H9 (cell line): Measurements from ENCODE around the gene CYP4F2. TPM values are rescaled to one million over a fixed set of nuclear protein-coding genes. Genes with fewer than 3 reads are reported as not detected.

Experiments
- DNase-seq: peaks from one replicate; pipeline ENCODE4 v3.0.0-alpha.2; 2017
- H2AFZ ChIP-seq: one replicate; pipeline ENCODE4 v1.6.1; 2013; ENCODE audit warnings: mild to moderate bottlenecking, low read length, control low read depth, moderate library complexity
- H2AK5ac ChIP-seq: 2 replicates; pipeline ENCODE4 v1.6.1; 2013; ENCODE audit warnings: low read length, control low read depth, mixed read lengths; ENCODE audit not compliant: insufficient read length
- H2BK120ac ChIP-seq: one replicate; pipeline ENCODE4 v1.6.1; 2013; ENCODE audit warnings: low read depth, mild to moderate bottlenecking, low read length, control low read depth, inconsistent platforms; ENCODE audit not compliant: poor library complexity, severe bottlenecking
- H2BK12ac ChIP-seq: 2 replicates; pipeline ENCODE4 v1.6.1; 2013; ENCODE audit warnings: low read length, control low read depth, mixed read lengths, low read depth; ENCODE audit not compliant: insufficient read length
- H2BK15ac ChIP-seq: 2 replicates; pipeline ENCODE4 v1.6.1; 2013; ENCODE audit warnings: low read depth, low read length, control low read depth
- H2BK20ac ChIP-seq: one replicate; pipeline ENCODE4 v1.6.1; 2013; ENCODE audit warnings: low read depth, mild to moderate bottlenecking, low read length, control low read depth, inconsistent platforms; ENCODE audit not compliant: poor library complexity, severe bottlenecking
- H2BK5ac ChIP-seq: 2 replicates; pipeline ENCODE4 v1.6.1; 2013; ENCODE audit warnings: low read length, control low read depth, mixed read lengths; ENCODE audit not compliant: insufficient read length
- H3K14ac ChIP-seq: 2 replicates; pipeline ENCODE4 v1.6.1; 2013; ENCODE audit warnings: low read length, control low read depth; ENCODE audit not compliant: insufficient read depth
- H3K18ac ChIP-seq: 2 replicates; pipeline ENCODE4 v1.6.1; 2013; ENCODE audit warnings: low read depth, mild to moderate bottlenecking, mixed read lengths, low read length, control low read depth; ENCODE audit not compliant: insufficient read length
- H3K23ac ChIP-seq: 2 replicates; pipeline ENCODE4 v1.6.1; 2013; ENCODE audit warnings: low read length, control low read depth, mixed read lengths, low read depth; ENCODE audit not compliant: insufficient read length
- H3K23me2 ChIP-seq: 2 replicates; pipeline ENCODE4 v1.6.1; 2013; ENCODE audit warnings: low read depth, mild to moderate bottlenecking, mixed read lengths, low read length, control low read depth; ENCODE audit not compliant: insufficient read length, poor library complexity, severe bottlenecking
- H3K27ac ChIP-seq: 2 replicates; pipeline ENCODE4 v1.5.1; 2013; ENCODE audit warnings: low read length, control low read depth, mixed read lengths, low read depth; ENCODE audit not compliant: insufficient read length
- H3K27me3 ChIP-seq: 2 replicates; pipeline ENCODE4 v1.6.1; 2013; ENCODE audit warnings: low read length, control low read depth, inconsistent platforms; ENCODE audit not compliant: insufficient read depth
- H3K4ac ChIP-seq: 2 replicates; pipeline ENCODE4 v1.6.1; 2013; ENCODE audit warnings: low read depth, mild to moderate bottlenecking, control low read depth, inconsistent platforms, low read length, moderate library complexity
- H3K4me1 ChIP-seq: 2 replicates; pipeline ENCODE4 v1.6.1; 2013; ENCODE audit warnings: low read length, control low read depth, inconsistent platforms; ENCODE audit not compliant: insufficient read depth
- H3K4me2 ChIP-seq: 2 replicates; pipeline ENCODE4 v1.6.1; 2013; ENCODE audit warnings: low read length, control low read depth, mixed read lengths; ENCODE audit not compliant: insufficient read length, insufficient read depth
- H3K56ac ChIP-seq: 2 replicates; pipeline ENCODE4 v1.6.1; 2013; ENCODE audit warnings: low read depth, mild to moderate bottlenecking, mixed read lengths, low read length, control low read depth; ENCODE audit not compliant: insufficient read length
- H3K79me1 ChIP-seq: 2 replicates; pipeline ENCODE4 v1.6.1; 2013; ENCODE audit warnings: low read depth, mild to moderate bottlenecking, moderate library complexity, low read length, control low read depth, inconsistent platforms; ENCODE audit not compliant: insufficient read depth, poor library complexity, severe bottlenecking
- H3K79me2 ChIP-seq: 2 replicates; pipeline ENCODE4 v1.6.1; 2013; ENCODE audit warnings: low read length, control low read depth, inconsistent platforms; ENCODE audit not compliant: insufficient read depth
- H3K9ac ChIP-seq: 2 replicates; pipeline ENCODE4 v1.6.1; 2013; ENCODE audit warnings: low read length, control low read depth, mixed read lengths; ENCODE audit not compliant: insufficient read length; ENCODE audit errors: extremely low read depth
- H3K9me3 ChIP-seq: one replicate; pipeline ENCODE4 v1.6.1; 2013; ENCODE audit warnings: low read depth, low read length, inconsistent platforms; ENCODE audit not compliant: control insufficient read depth
- H3T11ph ChIP-seq: one replicate; pipeline ENCODE4 v1.6.1; 2013; ENCODE audit warnings: mild to moderate bottlenecking, low read length, control low read depth, inconsistent platforms
- H4K20me1 ChIP-seq: one replicate; pipeline ENCODE4 v1.6.1; 2013; ENCODE audit not compliant: control insufficient read depth, insufficient read length, insufficient read depth
- H4K5ac ChIP-seq: 2 replicates; pipeline ENCODE4 v1.6.1; 2013; ENCODE audit warnings: low read depth, mild to moderate bottlenecking, mixed read lengths, low read length, control low read depth; ENCODE audit not compliant: insufficient read length
- H4K8ac ChIP-seq: replicated peaks from 2 replicates; pipeline ENCODE4 v1.6.1; 2013; ENCODE audit warnings: low read length, control low read depth, mixed read lengths, low read depth; ENCODE audit not compliant: insufficient read length
- H4K91ac ChIP-seq: 2 replicates; pipeline ENCODE4 v1.6.1; 2013; ENCODE audit warnings: low read depth, mild to moderate bottlenecking, moderate library complexity, mixed read lengths, low read length, control low read depth; ENCODE audit not compliant: insufficient read length
- H3K27ac Mint-ChIP-seq, 3 experiments: 2 replicates in 2 of 3; 3 replicates in 1 of 3; pipeline ENCODE4 v1.8.0; 2020 to 2021; ENCODE audit warnings: mixed read lengths in 3 of 3, mild to moderate bottlenecking in 1 of 3, moderate library complexity in 1 of 3
- H3K27me3 Mint-ChIP-seq: 2 replicates; pipeline ENCODE4 v1.8.0; 2021; ENCODE audit warnings: low read depth, mild to moderate bottlenecking, moderate library complexity, mixed read lengths
- H3K36me3 Mint-ChIP-seq, 3 experiments: 2 replicates in 2 of 3; 3 replicates in 1 of 3; pipeline ENCODE4 v1.8.0; 2020 to 2021; ENCODE audit warnings: low read depth in 3 of 3, mixed read lengths in 3 of 3; ENCODE audit not compliant: insufficient read depth in 1 of 3
- H3K4me1 Mint-ChIP-seq, 2 experiments: 2 replicates each; pipeline ENCODE4 v1.8.0; 2020; ENCODE audit warnings: mixed read lengths in 2 of 2
- H3K4me3 Mint-ChIP-seq, 2 experiments: 2 replicates in 1 of 2; 3 replicates in 1 of 2; pipeline ENCODE4 v1.8.0; 2020 to 2021; ENCODE audit warnings: mild to moderate bottlenecking in 2 of 2, mixed read lengths in 2 of 2, moderate library complexity in 1 of 2
- H3K9me3 Mint-ChIP-seq, 2 experiments: 2 replicates in 1 of 2; 3 replicates in 1 of 2; pipeline ENCODE4 v1.8.0; 2020; ENCODE audit warnings: mild to moderate bottlenecking in 2 of 2, mixed read lengths in 2 of 2, moderate library complexity in 1 of 2
- CTCF ChIP-seq: fragments of 200-600 bp; sonication (generic); conservative IDR thresholded peaks from 3 replicates; pipeline ENCODE4 v1.8.0; 2021; ENCODE audit warnings: antibody characterized with exemption, mild to moderate bottlenecking
- WGBS: extraction: QIAGEN DNeasy Blood & Tissue Kit; methylation state at CpG from one replicate; pipeline ENCODE4 v1.1.7; 2013; ENCODE audit warnings: missing lambda C conversion rate, low lambda C conversion rate, mixed read lengths; ENCODE audit not compliant: insufficient read length; ENCODE audit errors: extremely low coverage; 5-methylcytosine and 5-hydroxymethylcytosine counted together
- total RNA-seq: library from RNA; stranded (reverse); gene quantifications from 2 replicates; pipeline ENCODE4 v1.2.1, GENCODE V29; 2021

Gene CYP4F2
- total RNA-seq, 1 experiment from 2014 or later = not detected

DNA sequence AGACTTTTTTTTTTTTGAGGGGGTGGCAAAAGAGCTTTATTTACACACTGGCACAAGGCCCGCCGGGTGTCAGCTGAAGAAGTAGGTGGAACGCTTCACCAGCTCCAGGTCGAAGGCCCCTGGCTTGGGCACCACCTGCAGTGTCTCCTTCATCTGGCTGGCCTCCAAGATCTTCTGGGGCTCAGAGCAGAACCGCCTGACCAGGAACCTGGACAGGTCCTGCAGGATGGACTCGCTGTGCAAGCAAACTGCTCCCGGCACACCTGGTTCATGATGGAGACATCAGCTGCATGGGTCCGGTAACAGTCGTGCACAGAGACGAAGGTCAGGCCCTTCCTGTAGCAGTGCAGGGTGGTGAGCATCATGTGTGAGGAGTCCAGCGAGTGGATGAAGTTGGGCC is 4.4 kb upstream of the CYP4F2 start:
- Histone ChIP-seq H4K5ac (no peak overlapping the region), H4K20me1 (no peaks in the 10 kb centered on the region), H2AK5ac (no peak overlapping the region), H2BK20ac (no peak overlapping the region), H3K4ac (no peak overlapping the region), H3K27me3 (no peaks in the 10 kb centered on the region), H3K4me1 (no peaks in the 10 kb centered on the region), H3K27ac (no peak overlapping the region), H3K9me3 (peaks cover 55% of the 10 kb centered on the region), H2BK15ac (no peak overlapping the region), H3K79me2 (no peaks in the 10 kb centered on the region), H3K23me2 (no peaks in the 10 kb centered on the region), H3K79me1 (no peaks in the 10 kb centered on the region), H3T11ph (no peak overlapping the region), H2BK120ac (no peak overlapping the region), H3K23ac (no peak overlapping the region), H3K56ac (no peak overlapping the region), H3K9ac (no peak overlapping the region), H3K4me2 (no peak overlapping the region), H4K91ac (no peak overlapping the region), H2BK12ac (no peak overlapping the region), H3K18ac (no peak overlapping the region), H4K8ac (no peak overlapping the region), H2BK5ac (no peak overlapping the region), H2AFZ (no peak overlapping the region), H3K14ac (no peak overlapping the region)
- no CpG with 5 or more reads among the region's 11 CpGs for WGBS
- Mint-ChIP-seq H3K27ac (no peak overlapping the region), H3K27me3 (peaks cover 5% of the 10 kb centered on the region), H3K4me1 (no peaks in the 10 kb centered on the region), H3K9me3 (peaks cover 85 to 89% of the 10 kb centered on the region in 2 experiments), H3K4me3 (no peak overlapping the region), H3K36me3 (peaks cover 0 to 21% (median 6%) of the 10 kb centered on the region in 3 experiments; a peak in 3 of 7 replicates)
- no peak for TF ChIP-seq CTCF
- DNase-seq = no peak
